K562 (cell line): Measurements from ENCODE around the gene MMP28. TPM values are rescaled to one million over a fixed set of nuclear protein-coding genes. Genes with fewer than 3 reads are reported as not detected.

ENCODE experiments used
- ATAC-seq: fragments of 200-7000 bp; cut with Tn5 transposase; 3 replicates; pipeline ENCODE4 v1.9.1; 2020; ENCODE audit warnings: moderate library complexity
- BruUV-seq: library from RNA; stranded (reverse); fragments of 400-500 nt; replicated peaks from 2 replicates; lab custom pipeline; 2021; lab: Mats Ljungman, UMichigan
- CTCF ChIA-PET: fragments of 300-600 bp; formaldehyde crosslinking; extraction: SDS; loops from one replicate; lab custom pipeline; 2021; ENCODE audit warnings: low intra/inter-chr PET ratio; lab: Yijun Ruan, JAX
- POLR2A ChIA-PET: fragments of 300-600, 350-650 bp; sonication (Branson Sonifier 250); formaldehyde crosslinking; extraction: SDS; loops from one replicate; lab custom pipeline; 2021; ENCODE audit warnings: antibody characterized with exemption, inconsistent platforms; lab: Yijun Ruan, JAX
- DNase-seq, 4 experiments: peaks; one replicate each; pipeline versions ENCODE4 v3.0.0 to v3.0.0-alpha.2; 2011 to 2018; ENCODE audit warnings: low spot score in 3 of 4, mixed read lengths in 3 of 4; ENCODE audit errors: extremely low read depth in 1 of 4
- FAIRE-seq: peaks from 2 replicates; lab custom pipeline; 2011; peaks lifted over from hg19 to GRCh38; lab: Jason Lieb, UNC
- H2AFZ ChIP-seq: 2 replicates; pipeline ENCODE4 v1.6.0; 2011; ENCODE audit warnings: low read depth, low read length, control low read depth, inconsistent platforms
- H3K27ac ChIP-seq: fragments of 200-600 bp; 3 replicates; pipeline ENCODE4 v1.8.0; 2011; ENCODE audit warnings: low read depth, mild to moderate bottlenecking, control low read depth, inconsistent platforms, low read length, moderate library complexity, mixed read lengths; ENCODE audit errors: extremely low read depth
- H3K27me3 ChIP-seq, 2 experiments: fragments of 300-600 bp in 1 of 2; 2 replicates in 1 of 2; 3 replicates in 1 of 2; pipeline versions ENCODE4 v1.6.0 to v1.8.0; 2011; ENCODE audit warnings: inconsistent platforms in 2 of 2, low read length in 2 of 2, mild to moderate bottlenecking in 1 of 2, mixed read lengths in 1 of 2, moderate library complexity in 1 of 2; ENCODE audit not compliant: control insufficient read depth in 2 of 2, insufficient read depth in 2 of 2
- H3K36me3 ChIP-seq: fragments of 300-600 bp; 3 replicates; pipeline ENCODE4 v1.8.0; 2011; ENCODE audit warnings: mild to moderate bottlenecking, low read length, inconsistent platforms; ENCODE audit not compliant: control insufficient read depth, insufficient read depth
- H3K4me1 ChIP-seq, 2 experiments: fragments of 200-600 bp in 1 of 2; replicated peaks in 1 of 2; 2 replicates in 1 of 2; 3 replicates in 1 of 2; pipeline versions ENCODE4 v1.5.1 to v1.8.0; 2011; ENCODE audit warnings: inconsistent platforms in 2 of 2, low read length in 2 of 2, mild to moderate bottlenecking in 1 of 2, mixed read lengths in 1 of 2, moderate library complexity in 1 of 2; ENCODE audit not compliant: control insufficient read depth in 2 of 2, insufficient read depth in 2 of 2
- H3K4me2 ChIP-seq: 2 replicates; pipeline ENCODE4 v1.6.1; 2011; ENCODE audit warnings: low read length, control low read depth, inconsistent platforms, mixed read lengths; ENCODE audit not compliant: insufficient read depth
- H3K4me3 ChIP-seq: fragments of 200-600 bp; sonication (generic), shearing (Covaris generic); 2 replicates; pipeline ENCODE4 v1.5.1; 2016; ENCODE audit warnings: control low read depth, inconsistent platforms
- H3K79me2 ChIP-seq: fragments of 200-600 bp; 3 replicates; pipeline ENCODE4 v1.8.0; 2011; ENCODE audit warnings: low read length, inconsistent platforms; ENCODE audit not compliant: control insufficient read depth, insufficient read depth
- H3K9ac ChIP-seq, 2 experiments: 2 replicates each; pipeline versions ENCODE4 v1.6.0 to v1.6.1; 2011; ENCODE audit warnings: low read depth in 2 of 2, low read length in 2 of 2, control low read depth in 1 of 2, inconsistent platforms in 1 of 2, mild to moderate bottlenecking in 1 of 2, mixed read lengths in 1 of 2; ENCODE audit not compliant: insufficient read depth in 1 of 2
- H3K9me1 ChIP-seq: one replicate; pipeline ENCODE4 v1.6.0; 2011; ENCODE audit warnings: inconsistent platforms, mild to moderate bottlenecking, low read length, moderate library complexity; ENCODE audit not compliant: control insufficient read depth, insufficient read depth
- H3K9me3 ChIP-seq: replicated peaks from 2 replicates; pipeline ENCODE4 v1.5.1; 2011; ENCODE audit warnings: low read depth, low read length, inconsistent platforms; ENCODE audit not compliant: control insufficient read depth, insufficient read depth
- H4K20me1 ChIP-seq: replicated peaks from 2 replicates; pipeline ENCODE4 v1.6.1; 2011; ENCODE audit warnings: low read length, inconsistent platforms, mixed read lengths; ENCODE audit not compliant: control insufficient read depth, insufficient read depth
- ATF7 ChIP-seq: fragments of 450-650 bp; IDR thresholded peaks from 2 replicates; pipeline ENCODE4 v1.7.1; 2014; ENCODE audit warnings: mild to moderate bottlenecking, moderate library complexity
- CBFA2T3 ChIP-seq: fragments of 450-650 bp; IDR thresholded peaks from 2 replicates; pipeline ENCODE4 v1.6.1; 2017
- DPF2 ChIP-seq: fragments of 450-650 bp; IDR thresholded peaks from 2 replicates; pipeline ENCODE4 v1.6.1; 2016
- ELF4 ChIP-seq: fragments of 450-650 bp; formaldehyde crosslinking; IDR thresholded peaks from 2 replicates; pipeline ENCODE4 v1.4.0; 2022; ENCODE audit warnings: missing genetic modification characterization
- IFI16 ChIP-seq: fragments of 250-450 bp; sonication (Bioruptor Pico); IDR thresholded peaks from 2 replicates; pipeline ENCODE4 v2.1.2; 2022; ENCODE audit warnings: mild to moderate bottlenecking, inconsistent platforms
- IRF2 ChIP-seq: sonication (generic); formaldehyde crosslinking; IDR thresholded peaks from 2 replicates; pipeline ENCODE4 v1.8.1; 2022; ENCODE audit warnings: mild to moderate bottlenecking, missing genetic modification reagents
- KAT2B ChIP-seq: IDR thresholded peaks from one replicate; pipeline ENCODE4 v1.6.1; 2012; ENCODE audit warnings: low read depth, mild to moderate bottlenecking, control low read depth, inconsistent platforms, low read length, moderate library complexity
- MAFG ChIP-seq: fragments of 450-650 bp; conservative IDR thresholded peaks from 2 replicates; pipeline ENCODE4 v1.6.1; 2016; ENCODE audit warnings: missing genetic modification characterization, missing compliant biosample characterization
- MCM7 ChIP-seq, 2 experiments: fragments of 450-650 bp; IDR thresholded peaks; 2 replicates each; pipeline ENCODE4 v1.6.1; 2016 to 2018
- MEIS2 ChIP-seq: fragments of 450-650 bp; IDR thresholded peaks from 2 replicates; pipeline ENCODE4 v1.6.1; 2014; ENCODE audit warnings: mild to moderate bottlenecking; ENCODE audit not compliant: partially characterized antibody
- RBFOX2 ChIP-seq: fragments of 200-400 bp; formaldehyde crosslinking; IDR thresholded peaks from 2 replicates; pipeline ENCODE4 v1.6.1; 2017; ENCODE audit warnings: low read depth, mild to moderate bottlenecking, low read length, moderate library complexity
- RBM25 ChIP-seq: fragments of 200-400 bp; formaldehyde crosslinking; IDR thresholded peaks from 2 replicates; pipeline ENCODE4 v1.6.1; 2018; ENCODE audit warnings: low read length, low read depth, moderate library complexity; ENCODE audit not compliant: severe bottlenecking
- TSHZ1 ChIP-seq: fragments of 250-450 bp; sonication (Bioruptor Pico); IDR thresholded peaks from 2 replicates; pipeline ENCODE4 v1.4.0; 2020; ENCODE audit warnings: mild to moderate bottlenecking, moderate library complexity
- ZNF316 ChIP-seq: fragments of 450-650 bp; IDR thresholded peaks from 2 replicates; pipeline ENCODE4 v1.6.1; 2016
- ZNF589 ChIP-seq: fragments of 200-800 bp; sonication (Bioruptor generic); IDR thresholded peaks from 2 replicates; pipeline ENCODE4 v1.6.1; 2016; ENCODE audit warnings: low read depth, missing genetic modification characterization, missing compliant biosample characterization
- ZSCAN32 ChIP-seq: fragments of 450-650 bp; formaldehyde crosslinking; IDR thresholded peaks from 2 replicates; pipeline ENCODE4 v1.4.0; 2020; ENCODE audit warnings: mild to moderate bottlenecking, moderate library complexity
- WGBS: fragments of 100-300 bp; shearing (Covaris generic); methylation state at CpG from one replicate; pipeline ENCODE4 v1.1.6; 2016; ENCODE audit warnings: low coverage, mixed read lengths; ENCODE audit not compliant: insufficient coverage; ENCODE audit errors: missing lambda C conversion rate; 5-methylcytosine and 5-hydroxymethylcytosine counted together
- in situ Hi-C: fragments of 300-500 bp; cut with MboI; formaldehyde crosslinking; loops from 4 replicates; pipeline ENCODE4 v1.15.0; 2018; ENCODE audit warnings: inconsistent platforms, mixed read lengths
- intact Hi-C: fragments of 100-400 bp; cut with micrococcal nuclease; formaldehyde crosslinking; loops from 2 replicates; pipeline ENCODE4 v1.14.2; 2022
- polyA plus RNA-seq, 8 experiments: library from polyadenylated mRNA; depleted of rRNA in 4 of 8; stranded (reverse) in 5 of 8; unstranded in 3 of 8; fragments of >200 nt; fragmentation: Nextera tagmentation in 2 of 8; fragmentation: Illumina TruSeq in 1 of 8; extraction: Ambion mirVana in 2 of 8; extraction: Trizol in 1 of 8; gene quantifications; 2 replicates each; pipeline versions ENCODE4 v1.2.1 to v1.2.3, GENCODE V29; 2011 to 2014; ENCODE audit warnings: inconsistent platforms in 1 of 8, missing spikeins in 1 of 8
- total RNA-seq, 7 experiments: library from RNA; depleted of rRNA in 6 of 7; stranded (reverse); fragments of >200 nt in 6 of 7; fragmentation: Illumina TruSeq in 2 of 7; extraction: Trizol in 2 of 7; gene quantifications; 2 replicates each; pipeline versions ENCODE4 v1.2.1 to v1.2.3, GENCODE V29; 2011 to 2021; ENCODE audit warnings: low replicate concordance in 1 of 7

MMP28 gene
- total and polyA plus RNA-seq, 9 of the 15 experiments (the other 6 are each of a cell fraction or from before 2014, with no cell fraction given), result not detected

- Histone ChIP-seq H3K4me3 (no peak overlapping the region), H3K9me1 (no peaks in the 10 kb centered on the region), H3K9me3 (no peaks in the 10 kb centered on the region), H4K20me1 (no peaks in the 10 kb centered on the region), H3K27me3 (peaks cover 23 to 35% of the 10 kb centered on the region in 2 experiments), H3K27ac (no peak overlapping the region), H3K79me2 (no peaks in the 10 kb centered on the region), H3K36me3 (no peaks in the 10 kb centered on the region), H2AFZ (no peak overlapping the region), H3K4me1 (no peaks in the 10 kb centered on the region; a peak in 1 of 5 replicates), H3K9ac (no peak overlapping the region), H3K4me2 (no peak overlapping the region)
- intact Hi-C loops (no loop called here), in situ Hi-C loops (no loop called here)
- no TSS peak for BruUV-seq
- TF ChIP-seq MAFG (tag), result no peak
- no peak for TF ChIP-seq CBFA2T3
- TF ChIP-seq IFI16 (CRISPR knock-in tag), result no peak
- no peak for TF ChIP-seq DPF2
- DNase-seq (no peak), FAIRE-seq (no peak), ATAC-seq (no peak)
- CTCF ChIA-PET, result no interaction called here
- POLR2A ChIA-PET, result interaction anchor here (0.8 to 1.5 kb wide), 6 partner anchors 10 to 643 kb away, joined by 3 to 4 read pairs (median 3); partner anchors contain the start of genes NLE1, PEX12 and TAF15
- 0% methylated on average over 2 of the region's 2 CpGs for WGBS
These were observed 10.5 kb downstream of the MMP28 start for GRCh38 chr17:35784895-35785294.

GRCh38 chr17:35780950-35781349 lies 14.5 kb downstream of the MMP28 start:
- FAIRE-seq, result no peak
- no peak overlapping the region for H3K27ac ChIP-seq
- H3K4me1 ChIP-seq, result no peaks in the 10 kb centered on the region
- no peak overlapping the region for H2AFZ ChIP-seq
- BruUV-seq, result no TSS peak
- in situ Hi-C loops (no loop called here), intact Hi-C loops (no loop called here)
- ChIA-PET CTCF (no interaction called here), POLR2A (interaction anchor here (0.6 to 3.1 kb wide), 3 partner anchors 11 to 129 kb away, joined by 5 to 9 read pairs (median 6); partner anchors contain the start of gene TAF15)
- H3K36me3 ChIP-seq, result no peaks in the 10 kb centered on the region
- H3K4me3 ChIP-seq, result no peak overlapping the region
- no peak overlapping the region for H3K9ac ChIP-seq
- no peak for TF ChIP-seq IRF2 (CRISPR knock-in tag)
- TF ChIP-seq ZNF316, result no peak
- no peak for TF ChIP-seq RBM25
- TF ChIP-seq MCM7 (IDR thresholded peaks at IDR 0.05), result no peak
- no peak for TF ChIP-seq ZNF589 (CRISPR knock-in tag)
- no peak for TF ChIP-seq ZSCAN32 (CRISPR knock-in tag)
- no peak for TF ChIP-seq KAT2B
- TF ChIP-seq ATF7, result no peak
- no peak for TF ChIP-seq MEIS2
- no peak for TF ChIP-seq TSHZ1
- TF ChIP-seq ELF4 (CRISPR knock-in tag), result no peak
- no peak for TF ChIP-seq RBFOX2
- H3K9me3 ChIP-seq, result no peaks in the 10 kb centered on the region
- H3K79me2 ChIP-seq, result no peaks in the 10 kb centered on the region
- DNase-seq, result no peak
- H3K9me1 ChIP-seq, result no peaks in the 10 kb centered on the region
- H3K27me3 ChIP-seq, result peaks cover 35 to 43% of the 10 kb centered on the region in 2 experiments
- H3K4me2 ChIP-seq, result no peak overlapping the region
- ATAC-seq, result no peak
- no peaks in the 10 kb centered on the region; the same call in 1 of the 2 replicates for H4K20me1 ChIP-seq
- 5% methylated on average over 3 of the region's 3 CpGs for WGBS
